Keratinocyte (primary cell): ENCODE data around the gene NR1I2. TPM values are rescaled to one million over a fixed set of nuclear protein-coding genes. Genes with fewer than 3 reads are reported as not detected.

ENCODE experiments used
- DNase-seq: peaks from one replicate; pipeline ENCODE4 v3.0.0-alpha.2; 2011; ENCODE audit warnings: low read depth, missing footprints, low spot score
- FAIRE-seq: peaks from 2 replicates; lab custom pipeline; 2011; peaks lifted over from hg19 to GRCh38; lab: Jason Lieb, UNC
- H2AFZ ChIP-seq: 2 replicates; pipeline ENCODE4 v1.6.0; 2012; ENCODE audit warnings: low read length, control low read depth, inconsistent platforms; ENCODE audit not compliant: control insufficient read depth
- H3K27ac ChIP-seq: 2 replicates; pipeline ENCODE4 v1.5.1; 2011; ENCODE audit warnings: low read length; ENCODE audit not compliant: control insufficient read depth, insufficient read depth
- H3K27me3 ChIP-seq: 3 replicates; pipeline ENCODE4 v1.6.0; 2011; ENCODE audit warnings: low read length; ENCODE audit not compliant: control insufficient read depth, insufficient read depth; ENCODE audit errors: extremely low read depth
- H3K36me3 ChIP-seq, 2 experiments: 2 replicates in 1 of 2; 3 replicates in 1 of 2; pipeline ENCODE4 v1.5.1; 2011; ENCODE audit warnings: low read length in 2 of 2, mild to moderate bottlenecking in 1 of 2; ENCODE audit not compliant: control insufficient read depth in 2 of 2, insufficient read depth in 2 of 2; ENCODE audit errors: extremely low read depth in 1 of 2
- H3K4me1 ChIP-seq: 3 replicates; pipeline ENCODE4 v1.5.1; 2011; ENCODE audit warnings: low read length; ENCODE audit not compliant: control insufficient read depth, insufficient read depth; ENCODE audit errors: extremely low read depth
- H3K4me2 ChIP-seq: 3 replicates; pipeline ENCODE4 v1.6.0; 2011; ENCODE audit warnings: low read depth, low read length; ENCODE audit not compliant: control insufficient read depth, insufficient read depth; ENCODE audit errors: extremely low read depth
- H3K4me3 ChIP-seq, 3 experiments: fragments of 200-600 bp in 1 of 3; sonication (generic) in 1 of 3; 2 replicates in 2 of 3; 3 replicates in 1 of 3; pipeline ENCODE4 v1.5.1; 2011 to 2016; ENCODE audit warnings: low read length in 3 of 3, mild to moderate bottlenecking in 3 of 3, control low read depth in 2 of 3, inconsistent platforms in 1 of 3, low read depth in 1 of 3, mixed read lengths in 1 of 3, mixed run types in 1 of 3, moderate library complexity in 1 of 3; ENCODE audit not compliant: control insufficient read depth in 2 of 3, insufficient read depth in 2 of 3; ENCODE audit errors: extremely low read depth in 1 of 3
- H3K79me2 ChIP-seq: 2 replicates; pipeline ENCODE4 v1.6.0; 2012; ENCODE audit warnings: low read length; ENCODE audit not compliant: control insufficient read depth, insufficient read depth
- H3K9ac ChIP-seq: 3 replicates; pipeline ENCODE4 v1.6.0; 2011; ENCODE audit warnings: low read length; ENCODE audit not compliant: control insufficient read depth, insufficient read depth; ENCODE audit errors: extremely low read depth
- H3K9me1 ChIP-seq: 3 replicates; pipeline ENCODE4 v1.6.0; 2011; ENCODE audit warnings: low read length; ENCODE audit not compliant: control insufficient read depth, insufficient read depth; ENCODE audit errors: extremely low read depth
- H3K9me3 ChIP-seq: 2 replicates; pipeline ENCODE4 v1.5.1; 2012; ENCODE audit warnings: low read depth, low read length; ENCODE audit not compliant: control insufficient read depth
- H4K20me1 ChIP-seq: 3 replicates; pipeline ENCODE4 v1.6.0; 2011; ENCODE audit warnings: low read length; ENCODE audit not compliant: control insufficient read depth, insufficient read depth; ENCODE audit errors: extremely low read depth
- EZH2 ChIP-seq: IDR thresholded peaks from one replicate; pipeline ENCODE4 v1.6.1; 2012; ENCODE audit warnings: inconsistent platforms, mild to moderate bottlenecking, low read length, moderate library complexity
- dilution Hi-C: fragments of 300-500 bp; cut with MboI; formaldehyde crosslinking; loops from one replicate; pipeline ENCODE4 v1.7.0; 2020; ENCODE audit warnings: low sequenced_read_pairs; ENCODE audit not compliant: extremely low pct_ligation_motif_present
- polyA plus RNA-seq, 5 experiments: library from polyadenylated mRNA; depleted of rRNA in 3 of 5; stranded (reverse) in 3 of 5; stranded (forward) in 1 of 5; unstranded in 1 of 5; fragments of >200 nt; gene quantifications; 1 replicate in 1 of 5; 2 replicates in 3 of 5; 3 replicates in 1 of 5; pipeline versions ENCODE4 v1.2.1 to v1.2.3, GENCODE V29; 2011 to 2012; ENCODE audit warnings: missing spikeins in 2 of 5, low read depth in 1 of 5, low replicate concordance in 1 of 5
- TF ChIP-seq, protein P1 (sequence below), 3 experiments: IDR thresholded peaks in 1 of 3; conservative IDR thresholded peaks in 1 of 3; optimal IDR thresholded peaks in 1 of 3; 2 replicates in 2 of 3; 3 replicates in 1 of 3; pipeline versions ENCODE3 to v1.5.1; 2011; ENCODE audit warnings: low read length in 3 of 3, mild to moderate bottlenecking in 3 of 3, moderate library complexity in 2 of 3, control low read depth in 1 of 3, inconsistent platforms in 1 of 3; ENCODE audit not compliant: insufficient read depth in 2 of 3; ENCODE audit errors: extremely low read depth in 1 of 3

The NR1I2 gene
- polyA plus RNA-seq, 1 donor (not counting 4 experiments of a cell fraction or from before 2014, with no cell fraction given), result not detected

DNA sequence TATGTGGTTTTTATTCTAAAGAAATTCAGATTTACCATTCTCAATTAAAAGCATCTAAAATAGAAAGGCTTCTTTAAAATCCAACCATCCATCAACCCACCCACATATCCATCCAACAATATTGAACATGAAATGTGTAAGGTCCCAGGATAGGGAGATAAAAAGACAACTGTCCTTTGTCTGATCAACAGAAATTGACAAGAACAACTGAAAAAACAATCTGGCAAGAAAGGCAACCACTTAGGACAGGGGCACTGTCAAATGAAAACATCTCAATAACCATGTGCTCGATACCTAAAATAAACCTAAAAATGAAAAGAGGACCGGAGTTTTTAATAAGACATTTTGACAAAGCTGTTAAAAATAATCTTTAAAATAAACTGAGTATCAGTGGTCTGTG, 67.2 kb downstream of the NR1I2 start:
- no peak overlapping the region for H3K9ac ChIP-seq
- no peaks in the 10 kb centered on the region for H3K9me3 ChIP-seq
- no peaks in the 10 kb centered on the region for H3K9me1 ChIP-seq
- peaks cover 19% of the 10 kb centered on the region for H3K79me2 ChIP-seq
- no peaks in the 10 kb centered on the region for H3K27me3 ChIP-seq
- no peak overlapping the region for H2AFZ ChIP-seq
- dilution Hi-C loops, result no loop called here
- H3K4me3 ChIP-seq, result no peak overlapping the region
- peaks cover 0 to 5% of the 10 kb centered on the region in 2 experiments for H3K36me3 ChIP-seq
- FAIRE-seq, result no peak
- no peaks in the 10 kb centered on the region for H4K20me1 ChIP-seq
- H3K4me1 ChIP-seq, result no peaks in the 10 kb centered on the region
- no peak for DNase-seq
- H3K4me2 ChIP-seq, result no peak overlapping the region
- H3K27ac ChIP-seq, result no peak overlapping the region
- TF ChIP-seq, protein P1, sequence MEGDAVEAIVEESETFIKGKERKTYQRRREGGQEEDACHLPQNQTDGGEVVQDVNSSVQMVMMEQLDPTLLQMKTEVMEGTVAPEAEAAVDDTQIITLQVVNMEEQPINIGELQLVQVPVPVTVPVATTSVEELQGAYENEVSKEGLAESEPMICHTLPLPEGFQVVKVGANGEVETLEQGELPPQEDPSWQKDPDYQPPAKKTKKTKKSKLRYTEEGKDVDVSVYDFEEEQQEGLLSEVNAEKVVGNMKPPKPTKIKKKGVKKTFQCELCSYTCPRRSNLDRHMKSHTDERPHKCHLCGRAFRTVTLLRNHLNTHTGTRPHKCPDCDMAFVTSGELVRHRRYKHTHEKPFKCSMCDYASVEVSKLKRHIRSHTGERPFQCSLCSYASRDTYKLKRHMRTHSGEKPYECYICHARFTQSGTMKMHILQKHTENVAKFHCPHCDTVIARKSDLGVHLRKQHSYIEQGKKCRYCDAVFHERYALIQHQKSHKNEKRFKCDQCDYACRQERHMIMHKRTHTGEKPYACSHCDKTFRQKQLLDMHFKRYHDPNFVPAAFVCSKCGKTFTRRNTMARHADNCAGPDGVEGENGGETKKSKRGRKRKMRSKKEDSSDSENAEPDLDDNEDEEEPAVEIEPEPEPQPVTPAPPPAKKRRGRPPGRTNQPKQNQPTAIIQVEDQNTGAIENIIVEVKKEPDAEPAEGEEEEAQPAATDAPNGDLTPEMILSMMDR (optimal IDR thresholded peaks at IDR 0.05 in 1 of 3, IDR thresholded peaks at IDR 0.05 in 1 of 3, conservative IDR thresholded peaks at IDR 0.05 in 1 of 3; ENCODE audit: extremely low read depth in 1 of 3, insufficient read depth in 2 of 3, low read length in 3 of 3), result no peak
- TF ChIP-seq EZH2, result no peak

DNA sequence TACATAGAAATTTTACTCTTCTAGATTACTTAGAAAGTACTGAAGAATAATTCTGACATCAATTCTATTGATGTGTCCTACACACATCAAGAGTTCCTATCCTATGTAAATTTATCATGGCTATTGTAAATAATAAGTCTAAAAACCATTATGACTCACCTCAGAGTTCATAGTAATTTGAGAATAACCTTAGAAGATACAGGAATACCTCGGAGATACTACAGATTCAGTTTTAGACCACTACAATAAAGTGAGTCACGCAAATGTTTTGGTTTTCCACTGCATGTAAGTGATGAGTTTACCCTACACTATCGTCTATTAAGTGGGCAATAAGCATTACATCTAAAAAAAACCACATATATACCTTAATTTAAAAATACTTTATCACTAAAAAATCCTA, 74.8 kb downstream of the NR1I2 start:
- H3K36me3 ChIP-seq, result peaks cover 2 to 7% of the 10 kb centered on the region in 2 experiments
- peaks cover 4% of the 10 kb centered on the region for H3K79me2 ChIP-seq
- no peak for TF ChIP-seq EZH2
- TF ChIP-seq, protein P1 (optimal IDR thresholded peaks at IDR 0.05 in 1 of 3, IDR thresholded peaks at IDR 0.05 in 1 of 3, conservative IDR thresholded peaks at IDR 0.05 in 1 of 3; ENCODE audit: extremely low read depth in 1 of 3, insufficient read depth in 2 of 3, low read length in 3 of 3), result no peak
- no peaks in the 10 kb centered on the region for H3K4me1 ChIP-seq
- no peak overlapping the region for H3K27ac ChIP-seq
- H3K4me3 ChIP-seq, result no peak overlapping the region
- H3K9me3 ChIP-seq, result no peaks in the 10 kb centered on the region
- dilution Hi-C loops, result no loop called here
- no peaks in the 10 kb centered on the region for H4K20me1 ChIP-seq
- DNase-seq (no peak), FAIRE-seq (no peak)
- no peak overlapping the region for H3K4me2 ChIP-seq
- H3K9me1 ChIP-seq, result no peaks in the 10 kb centered on the region
- no peak overlapping the region for H3K9ac ChIP-seq
- H3K27me3 ChIP-seq, result no peaks in the 10 kb centered on the region
- H2AFZ ChIP-seq, result no peak overlapping the region
